Endothelial cell of umbilical vein (primary cell): ENCODE data around the gene FANCI.

Experiments used
- MYC ChIP-seq: IDR thresholded peaks from one replicate; pipeline ENCODE4 v1.6.1; 2011; ENCODE audit warnings: mild to moderate bottlenecking, low read depth, low read length
- TF ChIP-seq, protein P1 (sequence below), 2 donors: IDR thresholded peaks; 1 replicate in 1 of 2; 2 replicates in 1 of 2; pipeline ENCODE4 v1.5.1; 2011; ENCODE audit warnings: low read length in 2 of 2, mild to moderate bottlenecking in 2 of 2, moderate library complexity in 2 of 2, control low read depth in 1 of 2, inconsistent platforms in 1 of 2, low read depth in 1 of 2; ENCODE audit not compliant: insufficient read depth in 1 of 2; ENCODE audit errors: extremely low read depth in 1 of 2

DNA sequence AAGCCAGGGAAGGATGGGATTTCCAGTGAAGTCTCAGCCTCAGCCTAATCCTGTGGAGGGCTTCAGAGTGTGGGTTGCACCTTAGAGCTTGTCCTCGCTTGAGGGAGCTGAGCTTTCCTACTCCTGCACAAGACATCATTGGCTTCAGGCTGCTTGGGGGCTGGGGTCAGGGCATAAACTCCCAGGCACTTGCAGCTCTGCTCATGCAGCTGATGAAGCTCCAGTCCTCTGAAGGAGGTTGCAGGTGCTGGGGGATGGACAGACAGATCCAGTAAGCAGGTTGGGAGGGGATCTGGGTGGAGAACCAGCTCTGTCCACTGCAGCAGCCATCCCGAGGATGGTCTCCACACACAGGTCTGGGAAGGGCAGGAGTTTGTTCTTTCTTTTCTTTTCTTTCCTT is 110.2 kb downstream of the FANCI start:
- TF ChIP-seq, protein P1, sequence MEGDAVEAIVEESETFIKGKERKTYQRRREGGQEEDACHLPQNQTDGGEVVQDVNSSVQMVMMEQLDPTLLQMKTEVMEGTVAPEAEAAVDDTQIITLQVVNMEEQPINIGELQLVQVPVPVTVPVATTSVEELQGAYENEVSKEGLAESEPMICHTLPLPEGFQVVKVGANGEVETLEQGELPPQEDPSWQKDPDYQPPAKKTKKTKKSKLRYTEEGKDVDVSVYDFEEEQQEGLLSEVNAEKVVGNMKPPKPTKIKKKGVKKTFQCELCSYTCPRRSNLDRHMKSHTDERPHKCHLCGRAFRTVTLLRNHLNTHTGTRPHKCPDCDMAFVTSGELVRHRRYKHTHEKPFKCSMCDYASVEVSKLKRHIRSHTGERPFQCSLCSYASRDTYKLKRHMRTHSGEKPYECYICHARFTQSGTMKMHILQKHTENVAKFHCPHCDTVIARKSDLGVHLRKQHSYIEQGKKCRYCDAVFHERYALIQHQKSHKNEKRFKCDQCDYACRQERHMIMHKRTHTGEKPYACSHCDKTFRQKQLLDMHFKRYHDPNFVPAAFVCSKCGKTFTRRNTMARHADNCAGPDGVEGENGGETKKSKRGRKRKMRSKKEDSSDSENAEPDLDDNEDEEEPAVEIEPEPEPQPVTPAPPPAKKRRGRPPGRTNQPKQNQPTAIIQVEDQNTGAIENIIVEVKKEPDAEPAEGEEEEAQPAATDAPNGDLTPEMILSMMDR (IDR thresholded peaks at IDR 0.05; ENCODE audit: extremely low read depth in 1 of 2, insufficient read depth in 1 of 2, low read depth in 1 of 2, low read length in 2 of 2): no peak
- no peak for TF ChIP-seq MYC
